GF-D8 (cell line): ENCODE results near the gene GLB1L2.
"Not testable (repeated sequence)": the region's sequence is repeated elsewhere in the genome, so short reads cannot be mapped to it uniquely, and the experiment has no call there.

Experiments used
- DNase-seq: peaks from one replicate; lab custom pipeline; 2025; lab: John Stamatoyannopoulos, UW

The GLB1L2 gene

GRCh38 chr11:134322553-134322952 is 9.2 kb upstream of the GLB1L2 start:
- DNase-seq: no peak

GRCh38 chr11:134328433-134328832 is 3.4 kb upstream of the GLB1L2 start:
- no peak for DNase-seq

GRCh38 chr11:134330611-134331353 is 1.0 kb upstream of the GLB1L2 start:
- DNase-seq: no peak

- no peak for DNase-seq
Measured at GRCh38 chr11:134332189-134332631, 422 bp downstream of the GLB1L2 start.

- no peak for DNase-seq
Measured at GRCh38 chr11:134332782-134333181, 994 bp downstream of the GLB1L2 start.

GRCh38 chr11:134333312-134333711 is 1.5 kb downstream of the GLB1L2 start:
- DNase-seq: no peak

GRCh38 chr11:134333946-134334345 is 2.2 kb downstream of the GLB1L2 start:
- no peak for DNase-seq

GRCh38 chr11:134334796-134335571 is 3.2 kb downstream of the GLB1L2 start:
- no peak for DNase-seq

GRCh38 chr11:134337051-134337450 is 5.3 kb downstream of the GLB1L2 start:
- no peak for DNase-seq

GRCh38 chr11:134338068-134338467 is 6.3 kb downstream of the GLB1L2 start:
- no peak for DNase-seq

GRCh38 chr11:134338654-134339053 is 6.9 kb downstream of the GLB1L2 start:
- no peak for DNase-seq

GRCh38 chr11:134339756-134340155 is 8.0 kb downstream of the GLB1L2 start:
- DNase-seq: no peak

GRCh38 chr11:134340354-134340964 is 8.7 kb downstream of the GLB1L2 start:
- DNase-seq: no peak

GRCh38 chr11:134341805-134342571 is 10.2 kb downstream of the GLB1L2 start:
- no peak for DNase-seq

- DNase-seq: no peak
Measured at GRCh38 chr11:134342572-134343340, 11.0 kb downstream of the GLB1L2 start.

GRCh38 chr11:134343646-134344045 is 11.9 kb downstream of the GLB1L2 start:
- DNase-seq: no peak

GRCh38 chr11:134344497-134345236 is 12.9 kb downstream of the GLB1L2 start:
- not testable (repeated sequence) for DNase-seq

GRCh38 chr11:134345237-134345550 is 13.4 kb downstream of the GLB1L2 start:
- no peak for DNase-seq

GRCh38 chr11:134346101-134346975 is 14.6 kb downstream of the GLB1L2 start:
- no peak for DNase-seq

GRCh38 chr11:134346976-134347350 is 15.2 kb downstream of the GLB1L2 start:
- no peak for DNase-seq
